Mesenchymal stem cell (in vitro differentiated cells and primary cell): ENCODE measurements around the gene BRAT1.

Experiments
- DNase-seq: peaks from one replicate; pipeline ENCODE4 v3.0.0-alpha.2; 2013
- H2AFZ ChIP-seq: one replicate; pipeline ENCODE4 v1.6.1; 2013; ENCODE audit warnings: low read depth, mild to moderate bottlenecking, control low read depth, inconsistent platforms, low read length, moderate library complexity
- H2AK5ac ChIP-seq: 2 replicates; pipeline ENCODE4 v1.6.1; 2013; ENCODE audit warnings: low read length, moderate library complexity, mild to moderate bottlenecking, inconsistent platforms; ENCODE audit not compliant: severe bottlenecking
- H2BK120ac ChIP-seq: one replicate; pipeline ENCODE4 v1.6.1; 2013; ENCODE audit warnings: low read depth, mild to moderate bottlenecking, inconsistent platforms, low read length, moderate library complexity
- H2BK12ac ChIP-seq, 2 experiments: one replicate each; pipeline ENCODE4 v1.6.1; 2013; ENCODE audit warnings: inconsistent platforms in 2 of 2, low read length in 2 of 2, mild to moderate bottlenecking in 2 of 2, moderate library complexity in 2 of 2, control low read depth in 1 of 2
- H2BK15ac ChIP-seq: one replicate; pipeline ENCODE4 v1.6.1; 2013; ENCODE audit warnings: mild to moderate bottlenecking, low read depth, inconsistent platforms; ENCODE audit not compliant: poor library complexity, severe bottlenecking
- H2BK5ac ChIP-seq: 2 replicates; pipeline ENCODE4 v1.6.1; 2013; ENCODE audit warnings: low read depth, mild to moderate bottlenecking, low read length, control low read depth, inconsistent platforms; ENCODE audit not compliant: poor library complexity, severe bottlenecking
- H3K14ac ChIP-seq, 2 experiments: one replicate each; pipeline ENCODE4 v1.6.1; 2013; ENCODE audit warnings: inconsistent platforms in 2 of 2, low read length in 2 of 2, control low read depth in 1 of 2, mild to moderate bottlenecking in 1 of 2, moderate library complexity in 1 of 2
- H3K18ac ChIP-seq, 2 experiments: one replicate each; pipeline ENCODE4 v1.6.1; 2013; ENCODE audit warnings: inconsistent platforms in 2 of 2, low read length in 2 of 2, control low read depth in 1 of 2, low read depth in 1 of 2, mild to moderate bottlenecking in 1 of 2
- H3K23ac ChIP-seq, 2 experiments: one replicate each; pipeline ENCODE4 v1.6.1; 2013; ENCODE audit warnings: inconsistent platforms in 2 of 2, low read length in 2 of 2, mild to moderate bottlenecking in 2 of 2, moderate library complexity in 2 of 2, control low read depth in 1 of 2
- H3K27ac ChIP-seq: 2 replicates; pipeline ENCODE4 v1.5.1; 2013; ENCODE audit warnings: mild to moderate bottlenecking, moderate library complexity, low read length, control low read depth, inconsistent platforms; ENCODE audit not compliant: poor library complexity, severe bottlenecking
- H3K27me3 ChIP-seq, 2 experiments: 2 replicates each; pipeline versions ENCODE4 v1.6.1 to v1.7.0; 2013; ENCODE audit warnings: low read length in 2 of 2, mild to moderate bottlenecking in 2 of 2, moderate library complexity in 2 of 2, control low read depth in 1 of 2, inconsistent platforms in 1 of 2; ENCODE audit not compliant: control insufficient read depth in 1 of 2, insufficient read depth in 1 of 2
- H3K36me3 ChIP-seq, 2 experiments: 2 replicates each; pipeline versions ENCODE4 v1.6.1 to v1.7.0; 2013; ENCODE audit warnings: low read length in 2 of 2, control low read depth in 1 of 2, inconsistent platforms in 1 of 2, low read depth in 1 of 2, mild to moderate bottlenecking in 1 of 2; ENCODE audit not compliant: insufficient read depth in 2 of 2, control insufficient read depth in 1 of 2
- H3K4ac ChIP-seq, 2 experiments: one replicate each; pipeline ENCODE4 v1.6.1; 2013; ENCODE audit warnings: inconsistent platforms in 2 of 2, low read length in 2 of 2, mild to moderate bottlenecking in 2 of 2, moderate library complexity in 2 of 2, control low read depth in 1 of 2, low read depth in 1 of 2
- H3K4me1 ChIP-seq: 2 replicates; pipeline ENCODE4 v1.6.1; 2013; ENCODE audit warnings: low read depth, low read length, control low read depth; ENCODE audit not compliant: control insufficient read depth, insufficient read depth
- H3K4me2 ChIP-seq: 2 replicates; pipeline ENCODE4 v1.6.1; 2013; ENCODE audit warnings: low read length, mild to moderate bottlenecking, inconsistent platforms; ENCODE audit not compliant: poor library complexity, severe bottlenecking
- H3K4me3 ChIP-seq, 2 experiments: 2 replicates each; pipeline versions ENCODE4 v1.5.1 to v1.7.0; 2013; ENCODE audit warnings: low read length in 2 of 2, mild to moderate bottlenecking in 2 of 2, control low read depth in 1 of 2, low read depth in 1 of 2; ENCODE audit not compliant: insufficient read depth in 1 of 2
- H3K79me1 ChIP-seq: replicated peaks from 2 replicates; pipeline ENCODE4 v1.6.1; 2013; ENCODE audit warnings: mild to moderate bottlenecking, control low read depth, low read length, inconsistent platforms; ENCODE audit not compliant: poor library complexity, severe bottlenecking
- H3K9ac ChIP-seq: 2 replicates; pipeline ENCODE4 v1.7.0; 2013; ENCODE audit warnings: mild to moderate bottlenecking, low read length, moderate library complexity
- H3K9me3 ChIP-seq: 2 replicates; pipeline ENCODE4 v1.7.0; 2013; ENCODE audit warnings: mild to moderate bottlenecking, low read length; ENCODE audit not compliant: control insufficient read depth
- H4K8ac ChIP-seq: one replicate; pipeline ENCODE4 v1.6.1; 2013; ENCODE audit warnings: inconsistent platforms, mild to moderate bottlenecking, low read length, moderate library complexity
- H4K91ac ChIP-seq: one replicate; pipeline ENCODE4 v1.6.1; 2013; ENCODE audit warnings: mild to moderate bottlenecking, low read length, inconsistent platforms
- WGBS: methylation state at CpG from one replicate; pipeline ENCODE4 v1.1.7; 2013; ENCODE audit warnings: mixed read lengths; 5-methylcytosine and 5-hydroxymethylcytosine counted together

BRAT1 gene

GRCh38 chr7:2587778-2588177 is 32.5 kb upstream of the BRAT1 start:
- H3K4me1 ChIP-seq = peaks cover 2% of the 10 kb centered on the region
- H3K23ac ChIP-seq = no peak overlapping the region
- no peak overlapping the region for H2BK120ac ChIP-seq
- WGBS = 98% methylated on average over 21 of the region's 21 CpGs
- no peak overlapping the region for H3K27ac ChIP-seq
- H4K91ac ChIP-seq = peak overlapping the region; percentile 31
- H2BK15ac ChIP-seq = no peak overlapping the region
- no peaks in the 10 kb centered on the region for H3K9me3 ChIP-seq
- H2BK12ac ChIP-seq = no peak overlapping the region
- DNase-seq = no peak
- no peak overlapping the region for H2BK5ac ChIP-seq
- H3K4me3 ChIP-seq = no peak overlapping the region
- no peak overlapping the region for H3K4ac ChIP-seq
- no peaks in the 10 kb centered on the region for H3K27me3 ChIP-seq
- no peaks in the 10 kb centered on the region for H3K79me1 ChIP-seq
- peaks cover 58 to 66% of the 10 kb centered on the region in 2 experiments for H3K36me3 ChIP-seq
- no peak overlapping the region for H2AK5ac ChIP-seq
- no peak overlapping the region for H3K4me2 ChIP-seq
- H3K9ac ChIP-seq = no peak overlapping the region
- H2AFZ ChIP-seq = no peak overlapping the region
- no peak overlapping the region for H3K14ac ChIP-seq
- H3K18ac ChIP-seq = no peak overlapping the region
- H4K8ac ChIP-seq = no peak overlapping the region

- H3K4ac ChIP-seq = no peak overlapping the region
- WGBS = 94% methylated on average over 9 of the region's 9 CpGs
- no peak overlapping the region for H3K14ac ChIP-seq
- no peak overlapping the region for H3K27ac ChIP-seq
- no peak overlapping the region for H2BK120ac ChIP-seq
- no peak overlapping the region for H3K18ac ChIP-seq
- no peak overlapping the region for H2AK5ac ChIP-seq
- H4K91ac ChIP-seq = no peak overlapping the region
- H2BK5ac ChIP-seq = no peak overlapping the region
- DNase-seq = no peak
- H3K4me3 ChIP-seq = no peak overlapping the region
- no peaks in the 10 kb centered on the region for H3K9me3 ChIP-seq
- no peak overlapping the region for H3K23ac ChIP-seq
- H3K4me2 ChIP-seq = no peak overlapping the region
- no peaks in the 10 kb centered on the region for H3K79me1 ChIP-seq
- H3K36me3 ChIP-seq = peaks cover 58 to 67% of the 10 kb centered on the region in 2 experiments
- no peak overlapping the region for H2AFZ ChIP-seq
- no peak overlapping the region for H2BK12ac ChIP-seq
- H3K9ac ChIP-seq = no peak overlapping the region
- H3K27me3 ChIP-seq = no peaks in the 10 kb centered on the region
- peaks cover 2% of the 10 kb centered on the region for H3K4me1 ChIP-seq
- no peak overlapping the region for H4K8ac ChIP-seq
- H2BK15ac ChIP-seq = no peak overlapping the region
These were observed 31.8 kb upstream of the BRAT1 start for GRCh38 chr7:2587134-2587533.

GRCh38 chr7:2586326-2587020 is 31.1 kb upstream of the BRAT1 start:
- Histone ChIP-seq H2BK5ac (no peak overlapping the region), H3K9ac (no peak overlapping the region), H2BK120ac (no peak overlapping the region), H3K14ac (no peak overlapping the region), H2AK5ac (no peak overlapping the region), H3K27ac (no peak overlapping the region), H3K27me3 (no peaks in the 10 kb centered on the region), H2AFZ (no peak overlapping the region), H3K79me1 (no peaks in the 10 kb centered on the region), H4K8ac (no peak overlapping the region), H3K9me3 (no peaks in the 10 kb centered on the region), H3K23ac (no peak overlapping the region), H3K4me1 (peaks cover 2% of the 10 kb centered on the region), H2BK12ac (no peak overlapping the region), H4K91ac (no peak overlapping the region), H3K4ac (no peak overlapping the region), H3K18ac (no peak overlapping the region), H3K4me2 (no peak overlapping the region), H3K4me3 (no peak overlapping the region), H3K36me3 (peaks cover 56 to 65% of the 10 kb centered on the region in 2 experiments), H2BK15ac (no peak overlapping the region)
- no peak for DNase-seq
- WGBS = 94% methylated on average over 24 of the region's 24 CpGs

- Histone ChIP-seq H3K4me1 (peaks cover 2% of the 10 kb centered on the region), H2BK12ac (no peak overlapping the region), H2AFZ (no peak overlapping the region), H2AK5ac (no peak overlapping the region), H4K91ac (no peak overlapping the region), H4K8ac (no peak overlapping the region), H3K79me1 (no peaks in the 10 kb centered on the region), H2BK120ac (no peak overlapping the region), H2BK15ac (no peak overlapping the region), H3K4me2 (no peak overlapping the region), H3K27me3 (no peaks in the 10 kb centered on the region), H3K9me3 (no peaks in the 10 kb centered on the region), H3K27ac (no peak overlapping the region), H2BK5ac (no peak overlapping the region), H3K4ac (no peak overlapping the region), H3K18ac (no peak overlapping the region), H3K9ac (no peak overlapping the region), H3K14ac (no peak overlapping the region), H3K4me3 (no peak overlapping the region), H3K36me3 (peaks cover 56 to 59% of the 10 kb centered on the region in 2 experiments), H3K23ac (no peak overlapping the region)
- WGBS = 93% methylated on average over 19 of the region's 19 CpGs
- DNase-seq = no peak
These were observed 30.1 kb upstream of the BRAT1 start for GRCh38 chr7:2585446-2585845.
